ENCODE measurements around the gene TMEM95.

The TMEM95 gene

GRCh38 chr17:7389924-7390910 lies 35.3 kb downstream of the TMEM95 start:
- POLR2A ChIA-PET: no interaction called here
- TF ChIP-seq CTCF (IDR thresholded peaks at IDR 0.05; ENCODE audit: control extremely low read depth, extremely low read depth, low read depth, missing control alignments): no peak
- DNase-seq (ENCODE audit: extremely low spot score): no peak
- CTCF ChIA-PET: interaction anchor here (1.8 kb wide), 1 partner anchor 171 kb away, joined by 6 read pairs; no protein-coding TSS in a partner anchor

- ChIA-PET CTCF (interaction anchor here (1.6 kb wide), 1 partner anchor 35 kb away, joined by 8 read pairs; the partner anchor contains the start of gene TMEM95), POLR2A (no interaction called here)
- DNase-seq (ENCODE audit: extremely low spot score): no peak
- TF ChIP-seq CTCF (IDR thresholded peaks at IDR 0.05; ENCODE audit: control extremely low read depth, extremely low read depth, low read depth, missing control alignments): no peak
Observed at GRCh38 chr17:7391307-7391706, 36.4 kb downstream of the TMEM95 start.

- no peak for TF ChIP-seq CTCF (IDR thresholded peaks at IDR 0.05; ENCODE audit: control extremely low read depth, extremely low read depth, low read depth, missing control alignments)
Observed at GRCh38 chr17:7392696-7393612, 38.0 kb downstream of the TMEM95 start.

GRCh38 chr17:7393613-7394451 lies 38.9 kb downstream of the TMEM95 start:
- DNase-seq (ENCODE audit: extremely low spot score): peak; percentile 80
- CTCF ChIA-PET: interaction anchor here (1.3 to 1.9 kb wide), 3 partner anchors 9 to 38 kb away, joined by 3 to 5 read pairs (median 4); partner anchors contain the start of genes TMEM256 and TMEM95
- peak; percentile 19 for TF ChIP-seq CTCF (IDR thresholded peaks at IDR 0.05; ENCODE audit: control extremely low read depth, extremely low read depth, low read depth, missing control alignments)
- POLR2A ChIA-PET: interaction anchor here (1.0 kb wide), 1 partner anchor 10 kb away, joined by 10 read pairs; the partner anchor contains the start of gene TMEM256

More at GRCh38 chr17:7392696-7393612, 38.0 kb downstream of the TMEM95 start:
- ChIA-PET CTCF (interaction anchor here (1.6 kb wide), 2 partner anchors 37 kb away, joined by 5 to 8 read pairs; partner anchors contain the start of gene TMEM95), POLR2A (no interaction called here)
- DNase-seq (ENCODE audit: extremely low spot score): no peak

GRCh38 chr17:7394452-7395191 lies 39.7 kb downstream of the TMEM95 start, which contains the start of gene PLSCR3:
PLSCR3 (minus strand) TSS chr17:7394525; CDS start chr17:7394110, 415 bp downstream.
- TF ChIP-seq CTCF (IDR thresholded peaks at IDR 0.05; ENCODE audit: control extremely low read depth, extremely low read depth, low read depth, missing control alignments): no peak
- ChIA-PET POLR2A (interaction anchor here (1.0 kb wide), 1 partner anchor 9 kb away, joined by 10 read pairs; the partner anchor contains the start of gene TMEM256), CTCF (interaction anchor here (1.3 to 1.9 kb wide), 4 partner anchors 8 to 39 kb away, joined by 3 to 5 read pairs (median 4); partner anchors contain the start of genes TMEM256 and TMEM95)
- peak; percentile 96 for DNase-seq (ENCODE audit: extremely low spot score)

Measured in GM10248 (cell line).